GM20000 (cell line): ENCODE data around the gene MAD1L1.

Experiments
- DNase-seq: peaks from one replicate; pipeline ENCODE4 v3.0.0; 2012; ENCODE audit warnings: low spot score
- CTCF ChIP-seq: IDR thresholded peaks from 2 replicates; pipeline ENCODE4 v1.5.1; 2012; ENCODE audit warnings: mild to moderate bottlenecking, control low read depth; ENCODE audit errors: extremely low read depth, missing control alignments

MAD1L1 gene

DNA sequence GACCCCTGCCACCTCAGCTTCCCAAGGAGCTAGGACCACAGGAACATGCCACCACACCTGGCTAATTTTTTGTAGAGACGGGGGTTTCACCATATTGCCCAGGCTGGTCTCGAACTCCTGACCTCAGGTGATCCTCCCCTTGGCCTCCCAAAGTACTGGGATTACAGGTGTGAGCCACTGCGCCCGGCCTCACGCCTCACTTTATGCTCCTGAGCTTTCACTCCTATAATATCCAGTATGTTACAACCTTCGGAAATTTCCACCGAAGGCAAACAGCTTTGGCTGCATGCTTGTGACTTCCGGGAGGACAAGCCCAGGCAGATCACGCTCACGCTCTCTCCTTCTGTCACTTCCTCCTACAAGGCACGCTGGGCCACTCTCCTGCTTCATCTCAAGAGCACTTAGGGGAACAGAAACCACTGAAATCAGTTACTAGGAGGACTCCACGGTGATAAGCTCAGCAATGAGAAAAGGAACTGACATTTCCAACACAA lies 4.4 kb upstream of the MAD1L1 start:
- no peak for TF ChIP-seq CTCF
- DNase-seq: peak; percentile 91

DNA sequence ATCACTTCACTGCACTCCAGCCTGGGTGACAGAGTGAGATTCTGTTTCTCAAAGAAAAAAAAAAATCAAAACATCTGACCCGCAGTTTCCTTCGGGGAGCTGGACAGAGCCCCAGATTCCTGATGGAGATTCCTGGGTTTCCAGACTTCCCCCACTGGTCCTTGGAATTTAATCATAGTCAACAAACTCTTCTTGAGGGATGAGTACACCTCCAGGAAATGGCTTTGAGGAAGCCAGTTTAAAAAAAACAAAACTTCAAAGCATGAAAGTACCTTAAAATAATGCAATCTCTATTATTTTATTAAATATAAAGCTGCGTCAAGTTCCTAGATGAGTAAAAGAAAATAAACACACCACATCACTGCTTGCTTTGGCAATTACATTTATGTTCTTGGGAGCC lies 1.2 kb upstream of the MAD1L1 start:
- no peak for DNase-seq
- TF ChIP-seq CTCF: no peak

- no peak for TF ChIP-seq CTCF
- peak; percentile 52 for DNase-seq
Observed at GRCh38 chr7:2231992-2232765, 566 bp downstream of the MAD1L1 start.

DNA sequence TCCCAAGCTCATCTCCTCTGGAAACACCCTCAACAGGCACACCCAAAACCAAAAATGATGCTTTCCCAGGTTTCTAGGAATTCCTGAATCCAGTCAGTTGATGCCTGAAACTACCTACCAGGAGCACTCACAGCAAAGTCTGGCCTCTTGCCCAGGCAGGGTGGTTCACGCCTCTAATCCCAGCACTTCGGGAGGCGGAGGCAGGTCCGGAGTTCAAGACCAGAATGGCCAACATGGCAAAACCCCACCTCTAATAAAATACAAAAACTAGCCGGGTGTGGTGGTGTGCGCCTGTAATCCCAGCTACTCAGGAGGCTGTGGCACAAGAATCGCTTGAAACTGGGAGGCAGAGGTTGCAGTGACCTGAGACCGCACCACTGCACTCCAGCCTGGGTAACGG lies 1.9 kb downstream of the MAD1L1 start:
- TF ChIP-seq CTCF: no peak
- DNase-seq: no peak

DNA sequence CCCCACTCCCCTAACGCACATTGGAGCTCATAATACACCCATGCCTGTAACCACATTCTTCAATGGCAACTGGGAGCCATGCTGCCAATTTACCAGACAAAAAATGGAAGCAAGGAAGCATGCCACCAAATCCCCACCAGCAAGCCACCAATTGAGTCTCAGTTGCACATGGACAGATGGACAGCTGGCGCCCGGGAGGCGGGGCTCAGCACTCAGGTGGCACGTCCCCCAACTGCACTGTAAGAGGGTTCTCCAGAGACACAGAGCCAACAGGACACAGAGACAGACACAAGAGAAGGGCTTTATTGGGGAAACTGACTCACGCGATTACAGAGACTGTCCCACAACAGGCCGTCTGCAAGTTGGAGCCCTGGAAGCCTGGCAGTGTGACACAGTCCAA lies 2.5 kb downstream of the MAD1L1 start:
- no peak for TF ChIP-seq CTCF
- no peak for DNase-seq

DNA sequence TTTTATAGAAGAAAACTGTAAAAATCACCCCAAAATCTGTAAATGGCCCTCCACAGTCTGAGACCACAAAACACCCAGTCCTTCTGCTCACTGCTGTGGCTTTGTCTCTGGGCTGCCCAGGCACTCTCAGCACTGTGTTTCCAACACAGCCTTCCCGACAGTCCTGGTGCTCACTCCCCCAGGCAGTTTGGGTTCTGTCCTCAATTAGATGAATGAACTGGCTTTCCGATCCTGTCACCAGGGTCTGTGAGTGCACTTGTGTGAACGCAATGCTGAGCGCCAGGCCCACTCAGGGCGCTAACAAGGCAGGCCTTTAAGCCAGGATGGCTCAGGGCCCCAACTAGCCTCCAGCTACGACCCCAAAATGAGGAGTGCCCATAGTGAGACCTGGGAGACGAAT lies 3.3 kb downstream of the MAD1L1 start:
- DNase-seq: no peak
- TF ChIP-seq CTCF: no peak

- no peak for TF ChIP-seq CTCF
- DNase-seq: no peak
Observed at GRCh38 chr7:2228921-2229320, 3.8 kb downstream of the MAD1L1 start.
